ENCODE data around the gene PKP2.

DNA sequence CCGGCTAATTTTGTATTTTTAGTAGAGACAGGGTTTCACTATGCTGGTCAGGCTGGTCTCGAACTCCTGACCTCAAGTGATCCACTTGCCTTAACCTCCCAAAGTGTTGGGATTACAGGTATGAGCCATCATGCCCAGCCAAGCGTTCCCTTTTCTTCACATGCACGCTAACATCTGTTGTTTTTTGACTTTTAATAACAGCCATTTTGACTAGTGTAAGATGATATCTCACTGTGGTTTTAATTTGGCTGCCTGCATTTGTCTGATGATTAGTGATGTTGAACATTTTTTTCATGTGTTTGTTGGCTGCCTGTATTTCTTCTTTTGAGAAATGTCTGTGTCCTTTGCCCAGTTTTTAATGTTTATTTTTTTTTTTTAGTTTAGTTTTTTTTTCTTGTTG lies 130.7 kb downstream of the PKP2 start:
- TF ChIP-seq, protein P1, sequence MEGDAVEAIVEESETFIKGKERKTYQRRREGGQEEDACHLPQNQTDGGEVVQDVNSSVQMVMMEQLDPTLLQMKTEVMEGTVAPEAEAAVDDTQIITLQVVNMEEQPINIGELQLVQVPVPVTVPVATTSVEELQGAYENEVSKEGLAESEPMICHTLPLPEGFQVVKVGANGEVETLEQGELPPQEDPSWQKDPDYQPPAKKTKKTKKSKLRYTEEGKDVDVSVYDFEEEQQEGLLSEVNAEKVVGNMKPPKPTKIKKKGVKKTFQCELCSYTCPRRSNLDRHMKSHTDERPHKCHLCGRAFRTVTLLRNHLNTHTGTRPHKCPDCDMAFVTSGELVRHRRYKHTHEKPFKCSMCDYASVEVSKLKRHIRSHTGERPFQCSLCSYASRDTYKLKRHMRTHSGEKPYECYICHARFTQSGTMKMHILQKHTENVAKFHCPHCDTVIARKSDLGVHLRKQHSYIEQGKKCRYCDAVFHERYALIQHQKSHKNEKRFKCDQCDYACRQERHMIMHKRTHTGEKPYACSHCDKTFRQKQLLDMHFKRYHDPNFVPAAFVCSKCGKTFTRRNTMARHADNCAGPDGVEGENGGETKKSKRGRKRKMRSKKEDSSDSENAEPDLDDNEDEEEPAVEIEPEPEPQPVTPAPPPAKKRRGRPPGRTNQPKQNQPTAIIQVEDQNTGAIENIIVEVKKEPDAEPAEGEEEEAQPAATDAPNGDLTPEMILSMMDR (IDR thresholded peaks at IDR 0.05), result no peak
- TF ChIP-seq POLR2A (IDR thresholded peaks at IDR 0.05) (no peak), POLR2AphosphoS5 (IDR thresholded peaks at IDR 0.05; ENCODE audit: insufficient read depth in 1 of 2, low read depth in 1 of 2) (no peak)

Measured in vagina (tissue), 2 donors.